Lung microvascular endothelial cell (primary cell): ENCODE results near the gene NPIPB4. TPM values are rescaled to one million over a fixed set of nuclear protein-coding genes. Genes with fewer than 3 reads are reported as not detected.
A peak's percentile ranks its signal among the peaks of the same experiment; 100 is the strongest.
"Not testable (repeated sequence)": the region's sequence is repeated elsewhere in the genome, so short reads cannot be mapped to it uniquely, and the experiment has no call there.

Experiments used
- DNase-seq, 2 donors: peaks; one replicate each; pipeline versions ENCODE4 v3.0.0 to v3.0.0-alpha.2; 2010; ENCODE audit warnings: low read depth in 2 of 2
- total RNA-seq: library from RNA; depleted of rRNA; stranded (reverse); fragments of >200 nt; gene quantifications from 2 replicates; pipeline ENCODE4 v1.2.1, GENCODE V29; 2014

NPIPB4 gene
- 10.7 and 19.0 TPM in 2 replicates for total RNA-seq

DNA sequence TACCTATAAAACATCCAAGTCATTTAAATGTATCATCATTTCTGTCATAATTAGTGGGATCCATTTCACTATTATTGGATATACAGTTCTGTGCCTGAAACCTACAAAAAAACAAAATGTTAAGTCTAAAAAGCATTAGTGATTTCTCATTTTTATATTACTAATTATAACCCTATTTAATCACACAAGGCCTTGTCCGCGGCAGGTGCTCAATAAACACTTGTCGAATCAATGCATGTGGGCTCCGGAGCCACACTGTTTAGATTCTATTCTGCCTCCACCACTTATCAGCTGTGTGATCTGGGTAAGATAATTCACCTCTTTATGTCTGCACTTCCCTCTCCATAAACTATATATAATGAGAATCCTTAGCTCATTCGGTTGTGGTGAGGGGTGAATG is at the start of gene NPIPB4:
Gene NPIPB4 (minus strand): TSS at position 101 of the 400 bp plus-strand sequence. CDS start 378 bp downstream, outside the sequence.
- not testable (repeated sequence) for DNase-seq

DNA sequence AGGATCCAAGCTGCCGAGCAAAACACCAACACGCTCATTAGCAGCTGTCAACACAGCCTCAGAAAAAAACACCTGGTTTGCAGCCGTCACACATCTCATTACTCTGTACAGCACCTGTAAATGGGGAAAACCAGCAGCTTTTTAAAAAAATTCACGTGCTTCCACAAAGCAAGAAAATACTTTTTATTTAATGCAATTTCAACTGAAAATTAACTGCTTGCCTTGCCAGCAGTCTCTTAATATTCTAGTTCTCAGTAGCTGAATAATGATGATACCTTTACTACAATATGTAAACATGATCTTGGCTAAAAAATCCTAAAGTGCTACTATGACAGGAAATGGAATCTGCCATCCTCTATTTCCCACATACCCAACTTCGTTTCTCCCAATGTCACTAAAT is 41.4 kb upstream of the NPIPB4 start:
- not testable (repeated sequence) for DNase-seq

DNA sequence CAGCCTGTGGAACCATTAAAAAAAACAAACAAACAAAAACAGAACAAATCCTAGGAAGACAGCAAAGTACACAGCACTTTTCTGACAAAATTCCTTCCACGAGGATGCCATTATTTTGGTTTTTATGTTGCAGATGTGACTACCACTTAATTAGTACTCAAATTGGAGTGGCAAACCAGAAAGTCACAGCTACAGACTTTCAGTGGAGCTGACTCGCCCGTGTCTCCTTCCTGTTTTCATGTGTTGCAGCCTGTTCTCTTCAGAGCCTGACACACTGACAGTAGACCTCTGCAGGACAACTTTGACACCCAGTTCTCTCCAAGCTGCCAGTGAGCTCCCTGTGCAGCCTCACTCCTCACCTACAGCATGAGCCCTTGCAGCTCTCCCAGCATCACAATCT is 24.4 kb upstream of the NPIPB4 start:
- DNase-seq = peak; percentile 4 to 26

DNA sequence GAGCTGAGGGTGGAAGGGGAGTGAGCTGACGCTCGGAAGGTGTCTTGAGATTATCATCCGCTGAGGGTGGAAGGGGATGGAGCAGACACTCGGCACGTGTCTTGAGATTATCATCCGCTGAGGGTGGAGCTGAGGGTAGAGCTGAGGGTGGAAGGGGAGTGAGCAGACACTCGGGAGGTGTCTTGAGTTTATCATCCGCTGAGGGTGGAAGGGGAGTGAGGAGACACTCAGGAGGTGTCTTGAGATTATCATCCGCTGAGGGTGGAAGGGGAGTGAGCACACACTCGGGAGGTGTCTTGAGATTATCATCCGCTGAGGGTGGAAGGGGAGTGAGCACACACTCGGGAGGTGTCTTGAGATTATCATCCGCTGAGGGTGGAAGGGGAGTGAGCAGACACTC is 20.4 kb downstream of the NPIPB4 start:
- DNase-seq = not testable (repeated sequence)

- not testable (repeated sequence) for DNase-seq
Observed at GRCh38 chr16:21836334-21836733, 21.2 kb downstream of the NPIPB4 start.

- not testable (repeated sequence) for DNase-seq
Observed at GRCh38 chr16:21835747-21836146, 21.8 kb downstream of the NPIPB4 start.

GRCh38 chr16:21834211-21834610 is 23.3 kb downstream of the NPIPB4 start:
- DNase-seq = not testable (repeated sequence)

GRCh38 chr16:21829929-21830328 is 27.6 kb downstream of the NPIPB4 start:
- DNase-seq = not testable (repeated sequence)

- peak in 1 of 2 donors; percentile 5 for DNase-seq
Observed at GRCh38 chr16:21826067-21826706, 31.4 kb downstream of the NPIPB4 start.

GRCh38 chr16:21825526-21825925 is 32.0 kb downstream of the NPIPB4 start:
- not testable (repeated sequence) for DNase-seq

DNA sequence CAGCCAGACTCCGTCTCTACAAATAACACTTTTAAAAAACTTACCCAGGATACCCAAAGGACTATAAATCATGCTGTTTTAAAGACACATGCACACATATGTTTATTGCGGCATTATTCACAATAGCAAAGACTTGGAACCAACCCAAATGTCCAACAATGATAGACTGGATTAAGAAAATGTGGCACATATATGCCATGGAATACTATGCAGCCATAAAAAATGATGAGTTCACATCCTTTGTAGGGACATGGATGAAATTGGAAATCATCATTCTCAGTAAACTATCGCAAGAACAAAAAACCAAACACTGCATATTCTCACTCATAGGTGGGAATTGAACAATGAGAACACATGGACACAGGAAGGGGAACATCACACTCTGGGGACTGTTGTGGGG is 34.3 kb downstream of the NPIPB4 start:
- not testable (repeated sequence) for DNase-seq

DNA sequence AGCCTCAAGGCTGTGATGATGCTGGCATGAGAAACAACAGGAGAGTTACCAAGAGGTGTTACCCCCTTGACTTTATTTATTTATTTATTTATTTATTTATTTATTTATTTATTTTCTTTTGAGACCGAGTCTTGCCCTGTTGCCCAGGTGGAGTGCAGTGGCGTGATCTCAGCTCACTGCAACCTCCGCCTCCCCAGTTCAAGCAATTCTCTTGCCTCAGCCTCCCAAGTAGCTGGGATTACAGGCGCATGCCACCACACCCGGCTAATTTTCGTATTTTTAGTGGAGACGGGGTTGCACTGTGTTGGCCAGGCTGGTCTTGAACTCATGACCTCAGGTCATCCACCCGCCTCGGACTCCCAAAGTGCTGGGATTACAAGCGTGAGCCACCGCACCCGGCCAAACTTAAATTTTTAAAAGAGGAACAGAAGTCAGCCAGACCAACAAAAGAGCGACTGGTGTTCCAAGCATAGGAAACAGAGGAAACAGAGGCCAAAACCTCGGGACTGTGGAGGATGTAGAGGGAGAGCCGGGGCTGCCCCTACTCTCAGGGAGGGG is 36.6 kb downstream of the NPIPB4 start:
- DNase-seq = peak in 1 of 2 donors; percentile 7

- peak; percentile 42 to 78 for DNase-seq
Observed at GRCh38 chr16:21820028-21820907, 37.3 kb downstream of the NPIPB4 start.

DNA sequence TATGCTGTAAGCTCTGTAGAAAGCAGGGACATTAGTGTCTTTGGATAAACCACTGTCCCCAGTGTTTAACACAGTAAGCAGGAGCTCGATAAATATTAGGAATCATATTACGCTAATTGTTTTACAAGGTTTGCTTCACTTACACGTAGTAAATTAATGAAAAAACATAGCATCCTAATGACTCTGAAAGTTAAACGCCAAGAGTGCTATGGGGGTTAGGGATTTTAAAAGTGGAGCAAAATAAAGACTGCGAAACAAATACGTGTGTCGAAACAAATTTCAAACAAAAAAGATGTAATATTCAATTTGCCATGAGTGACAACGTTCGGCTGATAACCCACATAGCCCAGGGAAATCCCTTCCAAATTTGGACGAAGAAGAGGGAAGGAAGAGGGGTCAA is 37.9 kb downstream of the NPIPB4 start:
- DNase-seq = not testable (repeated sequence)

GRCh38 chr16:21817012-21817411 is 40.5 kb downstream of the NPIPB4 start:
- not testable (repeated sequence) for DNase-seq

DNA sequence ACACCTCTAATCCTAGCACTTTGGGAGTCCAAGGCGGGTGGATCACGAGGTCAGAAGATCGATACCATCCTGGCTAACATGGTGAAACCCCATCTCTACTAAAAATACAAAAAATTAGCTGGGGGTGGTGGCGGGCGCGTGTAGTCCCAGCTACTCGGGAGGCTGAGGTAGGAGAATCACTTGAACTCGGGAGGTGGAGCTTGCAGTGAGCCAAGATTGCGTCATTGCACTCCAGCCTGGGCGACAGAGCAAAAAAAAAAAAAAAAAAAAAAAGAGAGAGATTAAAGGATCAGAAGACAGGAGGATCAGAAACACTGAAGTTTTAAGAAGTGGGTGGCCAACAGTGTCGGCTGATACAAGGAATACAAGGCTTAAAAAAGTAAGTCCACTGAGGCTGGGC is 41.9 kb downstream of the NPIPB4 start:
- not testable (repeated sequence) for DNase-seq

GRCh38 chr16:21802375-21802663 is 55.2 kb downstream of the NPIPB4 start:
- DNase-seq = not testable (repeated sequence)

DNA sequence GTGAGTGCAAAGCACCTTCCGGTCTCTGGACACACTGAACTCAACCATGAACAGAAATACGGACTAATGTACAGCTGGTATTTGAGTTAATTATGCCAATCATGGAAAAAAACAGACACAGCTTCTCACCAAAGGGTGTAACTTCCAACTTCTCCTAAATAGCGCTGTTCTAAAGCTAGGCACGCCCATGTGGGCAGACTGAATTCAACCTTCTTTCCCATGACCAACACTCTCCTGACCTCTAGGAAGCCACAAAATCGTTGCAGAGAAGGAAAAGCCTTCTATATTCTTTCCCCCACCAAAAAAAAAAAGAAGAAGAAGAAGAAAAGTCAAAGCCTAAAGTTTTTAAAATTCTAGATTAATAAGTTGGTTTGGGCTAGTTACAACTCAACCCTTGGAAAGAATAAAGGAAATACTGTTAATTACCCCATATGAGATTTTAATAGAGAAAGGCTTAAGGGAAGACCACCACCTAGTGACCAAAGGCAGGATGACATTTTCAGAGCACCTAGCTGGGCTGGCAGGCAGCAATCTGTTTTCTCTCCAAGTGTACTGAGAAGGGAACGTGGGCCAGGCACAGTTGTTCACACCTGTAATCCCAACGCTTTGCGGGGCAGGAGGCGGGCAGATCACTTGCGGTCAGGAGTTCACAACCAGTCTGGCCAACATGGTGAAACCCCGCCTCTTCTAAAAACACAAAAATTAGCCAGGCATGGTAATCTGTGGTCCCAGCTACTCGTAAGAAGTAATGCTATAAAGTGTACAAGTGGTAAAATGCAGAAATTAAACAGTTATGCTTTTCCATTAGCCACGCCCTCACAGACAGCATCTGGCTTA is 55.8 kb downstream of the NPIPB4 start:
- DNase-seq = peak; percentile 65 to 68

DNA sequence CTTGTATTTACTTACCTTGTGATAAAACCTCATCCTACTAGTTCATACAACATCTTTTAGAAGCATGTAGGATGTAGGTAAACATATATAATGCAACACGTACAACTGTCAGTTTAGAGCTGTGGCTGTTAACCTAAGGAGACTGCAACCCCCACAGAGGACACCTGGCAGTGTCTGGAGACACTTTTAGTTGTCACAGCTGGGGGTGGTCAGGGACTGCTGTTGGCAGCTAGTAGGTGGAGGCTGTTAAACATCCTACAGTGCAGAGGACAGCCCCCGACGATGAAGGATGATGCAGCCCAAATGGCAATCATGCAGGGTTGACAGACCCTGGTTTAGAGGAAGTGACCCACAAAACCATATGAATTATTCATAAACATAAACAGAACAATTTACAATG is 59.0 kb downstream of the NPIPB4 start:
- DNase-seq = not testable (repeated sequence)

DNA sequence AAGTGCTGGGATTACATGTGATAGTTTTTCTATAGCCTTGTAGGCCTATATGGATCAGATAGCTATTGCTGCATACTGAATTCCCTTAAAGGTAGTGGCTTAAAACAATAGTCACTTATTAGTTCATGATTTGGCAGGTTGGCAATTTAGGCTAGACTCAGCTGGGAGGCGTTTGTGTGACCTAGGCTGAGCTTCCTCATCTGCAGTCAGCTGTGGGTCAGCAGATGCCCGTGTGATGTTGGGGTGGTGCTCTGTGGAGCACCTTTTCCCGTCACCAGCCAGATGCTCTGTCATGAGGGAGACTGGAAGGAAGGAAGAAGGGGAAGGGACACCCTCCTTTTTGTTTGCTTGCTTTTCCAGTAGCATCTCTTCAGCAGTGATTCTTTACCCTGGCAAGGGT is 64.2 kb downstream of the NPIPB4 start:
- not testable (repeated sequence) for DNase-seq

DNA sequence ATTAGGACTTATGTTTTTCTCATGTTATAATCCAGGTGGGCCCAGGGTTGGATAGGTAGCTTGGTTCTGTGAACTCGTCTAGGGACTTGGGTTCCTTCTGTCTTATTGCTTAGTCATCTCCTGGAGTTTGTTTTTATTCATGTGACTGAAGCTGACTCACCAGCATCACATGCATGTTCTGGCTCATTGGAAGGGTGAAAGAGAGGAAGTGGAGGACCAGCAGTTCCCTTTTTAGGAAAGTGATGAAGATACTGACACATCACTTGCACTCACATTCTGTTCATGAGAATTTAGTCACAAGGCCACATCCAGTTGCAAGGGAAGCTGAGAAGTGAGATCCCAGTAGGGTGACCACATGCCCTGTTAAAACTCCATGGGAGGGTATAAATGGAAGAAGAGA is 67.0 kb downstream of the NPIPB4 start:
- not testable (repeated sequence) for DNase-seq
